ENCODE results near the gene ACSM3.

ACSM3 gene

GRCh38 chr16:20806168-20807050 lies 42.6 kb downstream of the ACSM3 start, which contains the start of the genes ERI2 and REXO5:
TSS of gene ERI2 (minus strand) at chr16:20806472. CDS start at chr16:20806430, 42 bp downstream.
TSS of gene REXO5 (plus strand) at chr16:20806527. CDS start at chr16:20806954, 427 bp downstream.
- peak; percentile 78 for DNase-seq

- DNase-seq = no peak
Measured at GRCh38 chr16:20807862-20808261, 44.0 kb downstream of the ACSM3 start.

GRCh38 chr16:20811889-20812439 lies 48.1 kb downstream of the ACSM3 start:
- DNase-seq = no peak

- DNase-seq = no peak
Measured at GRCh38 chr16:20812510-20812909, 48.7 kb downstream of the ACSM3 start.

- no peak for DNase-seq
Measured at GRCh38 chr16:20814784-20815183, 51.0 kb downstream of the ACSM3 start.

GRCh38 chr16:20818929-20819585 lies 55.2 kb downstream of the ACSM3 start:
- DNase-seq = no peak

- no peak for DNase-seq
Measured at GRCh38 chr16:20821682-20822081, 57.9 kb downstream of the ACSM3 start.

- no peak for DNase-seq
Measured at GRCh38 chr16:20822521-20823325, 58.9 kb downstream of the ACSM3 start.

GRCh38 chr16:20826039-20826566 lies 62.3 kb downstream of the ACSM3 start:
- DNase-seq = no peak

- no peak for DNase-seq
Measured at GRCh38 chr16:20829536-20829935, 65.7 kb downstream of the ACSM3 start.

- DNase-seq = no peak
Measured at GRCh38 chr16:20830372-20830771, 66.6 kb downstream of the ACSM3 start.

GRCh38 chr16:20833086-20833485 lies 69.3 kb downstream of the ACSM3 start:
- no peak for DNase-seq

GRCh38 chr16:20838240-20838639 lies 74.4 kb downstream of the ACSM3 start:
- DNase-seq = no peak

- DNase-seq = no peak
Measured at GRCh38 chr16:20839504-20839903, 75.7 kb downstream of the ACSM3 start.

- DNase-seq = peak; percentile 8
Measured at GRCh38 chr16:20844054-20844453, 80.2 kb downstream of the ACSM3 start.

- DNase-seq = peak; percentile 15
Measured at GRCh38 chr16:20844588-20844987, 80.8 kb downstream of the ACSM3 start.

- DNase-seq = no peak
Measured at GRCh38 chr16:20846030-20846429, 82.2 kb downstream of the ACSM3 start.

- DNase-seq = no peak
Measured at GRCh38 chr16:20846551-20846950, 82.7 kb downstream of the ACSM3 start.
